IPS-18c (cell line): ENCODE measurements around the gene ZNF438.

ENCODE experiments used
- H3K4me3 ChIP-seq: 2 replicates; pipeline ENCODE4 v1.7.0; 2013; ENCODE audit warnings: low read depth, mild to moderate bottlenecking, low read length, moderate library complexity; ENCODE audit not compliant: insufficient read depth
- H3K9me3 ChIP-seq: one replicate; pipeline ENCODE4 v1.6.1; 2013; ENCODE audit warnings: mild to moderate bottlenecking, low read length, moderate library complexity; ENCODE audit not compliant: control insufficient read depth, insufficient read depth

Gene ZNF438

DNA sequence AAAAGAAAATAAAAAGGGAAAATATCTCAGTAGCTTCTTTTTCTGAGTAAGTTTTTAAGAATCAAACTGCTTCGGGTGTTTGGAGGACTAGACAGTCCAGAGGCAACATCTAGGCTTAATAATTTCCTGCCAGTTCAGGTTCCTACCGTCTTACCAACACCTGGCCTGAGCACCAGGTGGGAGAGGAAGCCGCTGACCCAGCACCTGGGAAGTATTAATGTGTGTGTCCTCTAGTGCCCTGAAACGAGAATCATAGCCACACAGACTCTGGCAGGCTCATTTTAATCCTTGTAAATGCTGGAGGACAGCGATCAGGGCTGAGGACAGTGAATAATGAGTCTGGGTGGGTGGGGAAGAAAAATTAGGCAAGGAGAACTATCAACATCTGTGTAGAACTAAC, 137.4 kb downstream of the ZNF438 start:
- Histone ChIP-seq H3K4me3 (no peak overlapping the region), H3K9me3 (no peaks in the 10 kb centered on the region)

DNA sequence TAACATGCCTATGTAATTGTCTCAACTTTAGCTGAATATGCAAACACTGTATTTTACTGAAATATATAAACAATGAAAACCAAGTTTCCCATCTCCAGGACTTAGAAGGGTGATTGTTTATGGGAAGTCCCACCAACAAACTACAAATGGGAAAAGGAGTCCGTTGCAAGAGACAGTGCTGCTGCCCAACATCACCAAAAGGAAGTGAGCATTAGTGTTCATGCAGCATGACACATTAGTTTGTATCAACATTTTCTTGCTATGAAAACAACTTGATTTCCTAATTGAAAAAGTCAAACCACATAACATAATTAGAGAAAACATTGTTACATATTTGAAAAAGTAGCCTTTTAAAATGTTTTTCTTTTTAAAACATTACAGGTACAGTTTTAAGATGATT, 138.5 kb downstream of the ZNF438 start:
- Histone ChIP-seq H3K9me3 (no peaks in the 10 kb centered on the region), H3K4me3 (no peak overlapping the region)

DNA sequence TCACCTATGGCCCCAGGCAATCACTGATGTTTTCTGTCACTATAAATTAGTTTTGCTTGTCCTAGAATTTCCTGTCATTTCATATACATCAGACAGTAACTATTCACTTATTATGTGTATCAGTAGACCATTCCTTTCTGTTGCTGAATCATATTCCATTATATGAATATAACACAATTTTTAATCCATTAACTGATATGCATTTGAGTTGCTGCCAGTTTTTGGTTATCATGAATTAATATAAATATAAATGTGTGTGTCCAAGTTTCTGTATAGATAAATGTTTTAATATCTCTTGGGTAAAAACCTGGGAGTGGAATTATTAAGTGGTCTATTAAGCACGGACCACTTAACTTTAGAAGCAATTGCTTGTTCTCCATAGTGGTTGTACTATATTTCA, 143.8 kb downstream of the ZNF438 start:
- no peaks in the 10 kb centered on the region for H3K9me3 ChIP-seq
- no peak overlapping the region for H3K4me3 ChIP-seq

DNA sequence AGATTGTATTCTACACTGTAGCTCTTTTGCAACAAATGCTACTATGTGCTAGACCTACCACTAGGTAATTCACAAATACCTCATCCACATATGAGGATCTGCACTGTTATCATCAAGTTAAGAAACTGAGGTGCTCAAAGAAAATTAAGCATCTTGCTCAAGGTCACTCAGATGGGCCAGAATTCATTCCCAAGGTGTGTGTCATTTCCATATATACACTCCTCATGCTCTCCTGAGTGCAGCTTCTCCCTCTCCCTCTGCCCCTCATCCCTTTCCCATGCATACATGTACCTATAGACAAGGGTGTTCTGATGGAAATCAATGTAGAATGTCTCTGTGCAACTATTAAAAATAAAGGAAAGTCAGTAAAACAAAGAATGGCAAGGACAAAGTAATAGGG, 146.2 kb downstream of the ZNF438 start:
- Histone ChIP-seq H3K4me3 (no peak overlapping the region), H3K9me3 (no peaks in the 10 kb centered on the region)

DNA sequence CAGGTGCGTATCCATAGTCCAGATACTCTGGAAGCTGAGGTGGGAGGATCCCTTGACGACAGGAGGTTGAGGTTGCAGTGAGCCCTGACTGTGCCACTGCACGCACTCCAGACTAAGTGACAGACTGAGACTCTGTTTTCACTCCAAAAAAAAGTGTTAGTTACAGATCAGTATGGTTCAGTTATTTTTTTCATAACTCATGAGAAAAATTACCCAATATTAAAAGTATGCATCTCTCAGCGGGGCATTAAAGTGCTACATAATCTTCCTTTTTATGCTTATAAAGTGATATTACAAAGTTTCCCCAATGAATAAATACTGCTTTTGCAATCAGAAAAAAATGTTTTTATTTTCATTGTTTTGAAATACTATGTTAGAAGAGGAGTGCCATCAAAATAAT, 147.9 kb downstream of the ZNF438 start:
- Histone ChIP-seq H3K9me3 (no peaks in the 10 kb centered on the region), H3K4me3 (no peak overlapping the region)

DNA sequence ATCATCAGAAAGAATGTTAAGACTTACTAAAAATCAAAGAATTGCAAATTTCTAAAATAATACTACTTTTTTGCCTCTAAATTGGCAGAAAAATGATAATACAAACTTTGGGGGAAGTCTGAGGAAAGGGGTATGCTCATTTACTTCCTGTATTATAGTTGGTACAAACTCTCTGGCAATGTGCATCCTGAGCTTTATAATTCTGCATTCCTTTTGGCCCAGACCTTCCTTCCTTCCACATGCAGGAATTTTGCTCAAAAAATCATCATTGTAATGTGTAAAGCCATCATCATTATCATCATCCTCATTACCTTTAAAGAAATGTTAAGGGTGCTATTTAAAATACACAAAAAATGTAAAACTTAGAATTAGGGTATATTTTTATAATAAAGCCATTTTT, 148.5 kb downstream of the ZNF438 start:
- no peaks in the 10 kb centered on the region for H3K9me3 ChIP-seq
- no peak overlapping the region for H3K4me3 ChIP-seq

DNA sequence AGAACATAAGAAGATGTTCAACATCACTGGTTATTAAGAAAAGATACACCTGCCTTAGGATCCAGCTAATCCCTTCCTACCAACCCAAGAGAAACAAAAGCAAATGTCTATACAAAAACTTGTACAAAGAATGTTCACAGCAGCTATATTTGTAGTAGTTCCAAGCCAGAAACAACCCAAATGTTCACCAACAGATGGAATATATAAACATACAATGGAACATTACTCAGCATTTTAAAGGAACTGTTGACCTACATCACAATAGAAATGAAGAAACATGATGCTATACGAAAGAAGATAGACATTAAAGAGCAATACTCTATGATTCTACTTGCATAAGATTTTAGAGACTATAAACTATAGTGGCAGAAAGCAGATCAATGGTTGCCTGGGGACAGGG, 149.4 kb downstream of the ZNF438 start:
- Histone ChIP-seq H3K9me3 (no peaks in the 10 kb centered on the region), H3K4me3 (no peak overlapping the region)

DNA sequence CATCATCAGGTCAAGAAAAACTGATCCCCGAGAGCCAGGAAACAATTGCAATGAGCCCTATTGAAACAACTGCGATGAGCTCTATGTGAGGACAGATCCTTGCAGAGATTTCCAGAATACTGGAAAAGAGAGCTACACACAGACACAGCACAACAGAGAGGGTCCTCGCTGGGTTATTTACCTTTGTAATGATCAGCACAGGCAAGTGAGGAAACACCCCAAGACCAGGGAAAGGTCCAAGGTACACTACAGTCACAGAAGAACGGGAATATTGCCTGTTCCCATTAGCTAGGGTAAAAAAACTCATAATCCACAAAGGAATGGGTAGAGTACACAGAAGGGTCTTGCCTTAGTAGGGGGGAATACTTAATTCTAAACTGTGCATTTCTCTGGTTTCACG, 152.7 kb downstream of the ZNF438 start:
- no peak overlapping the region for H3K4me3 ChIP-seq
- no peaks in the 10 kb centered on the region for H3K9me3 ChIP-seq

DNA sequence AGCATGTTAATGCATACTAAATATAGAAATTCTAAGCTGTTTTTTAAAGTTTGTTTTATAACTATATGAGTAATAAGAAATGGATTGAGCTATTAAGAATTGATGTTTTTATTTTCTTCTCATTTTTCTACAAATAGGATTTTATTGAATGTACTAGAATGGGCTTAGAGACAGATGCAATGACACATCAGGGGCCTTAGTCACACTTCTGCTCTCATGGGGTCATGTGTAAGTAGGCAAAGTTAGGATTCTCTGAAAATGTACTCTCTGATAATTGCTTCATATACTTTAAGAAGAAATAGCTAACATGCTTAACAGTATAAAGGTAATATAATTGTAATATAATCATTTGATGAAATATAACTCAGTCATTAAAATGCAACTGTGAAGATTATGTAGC, 154.6 kb downstream of the ZNF438 start:
- Histone ChIP-seq H3K4me3 (no peak overlapping the region), H3K9me3 (no peaks in the 10 kb centered on the region)

DNA sequence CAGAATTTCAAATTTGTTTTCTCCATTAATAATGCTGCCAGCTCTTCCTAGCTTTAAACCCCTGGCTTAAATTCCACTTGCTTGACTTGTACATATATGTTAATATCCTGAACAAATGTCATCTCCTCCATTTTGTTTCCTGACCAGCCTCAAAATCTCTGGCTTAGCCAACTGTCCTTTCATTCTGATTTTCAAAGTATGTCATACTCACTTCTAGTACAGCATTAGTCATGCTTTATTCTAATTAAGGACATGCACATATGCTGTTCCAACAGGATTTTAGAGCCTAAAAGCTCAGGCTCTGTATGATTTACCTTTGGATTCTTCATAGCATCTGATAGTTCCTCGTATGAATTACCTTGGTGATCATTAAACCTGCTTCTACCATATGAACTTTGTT, 158.3 kb downstream of the ZNF438 start:
- no peak overlapping the region for H3K4me3 ChIP-seq
- no peaks in the 10 kb centered on the region for H3K9me3 ChIP-seq

DNA sequence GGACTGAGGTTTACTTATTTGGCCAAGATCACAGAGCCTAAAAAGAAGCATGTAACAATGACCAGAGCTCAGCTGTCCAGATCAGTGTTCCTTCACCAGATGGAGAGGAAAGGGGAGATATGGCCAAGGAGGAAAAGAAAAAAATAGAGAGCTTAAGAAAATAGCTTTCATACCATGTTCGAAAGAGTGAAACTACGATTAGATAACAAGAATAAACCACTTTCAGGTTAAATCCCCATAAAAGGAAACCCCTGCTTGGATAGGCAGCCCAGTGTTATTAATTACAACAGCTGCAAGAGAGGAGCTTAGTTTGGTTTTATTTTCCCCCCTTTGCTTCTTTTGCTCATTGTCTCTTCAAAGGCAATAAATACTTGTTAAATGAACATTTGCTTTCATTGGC, 160.8 kb downstream of the ZNF438 start:
- H3K9me3 ChIP-seq: no peaks in the 10 kb centered on the region
- no peak overlapping the region for H3K4me3 ChIP-seq

DNA sequence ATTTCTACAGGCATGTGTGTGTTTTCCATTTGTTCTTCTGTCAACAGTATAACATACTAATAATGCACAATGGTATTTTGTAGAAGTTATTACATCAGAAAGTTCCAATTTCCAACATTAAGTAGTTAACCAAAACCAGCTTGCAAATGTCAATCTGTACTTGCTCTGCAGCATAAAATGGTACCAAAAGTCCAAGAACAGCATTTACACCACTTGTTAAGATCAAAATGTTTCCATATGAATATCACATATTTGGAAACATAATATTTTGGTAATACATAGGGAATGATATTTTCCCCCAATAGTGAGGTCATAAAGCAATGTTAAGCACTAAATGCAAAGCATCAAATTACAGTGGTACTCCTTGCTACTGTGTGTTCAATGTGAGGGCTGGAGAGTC, 162.1 kb downstream of the ZNF438 start:
- no peaks in the 10 kb centered on the region for H3K9me3 ChIP-seq
- H3K4me3 ChIP-seq: no peak overlapping the region

DNA sequence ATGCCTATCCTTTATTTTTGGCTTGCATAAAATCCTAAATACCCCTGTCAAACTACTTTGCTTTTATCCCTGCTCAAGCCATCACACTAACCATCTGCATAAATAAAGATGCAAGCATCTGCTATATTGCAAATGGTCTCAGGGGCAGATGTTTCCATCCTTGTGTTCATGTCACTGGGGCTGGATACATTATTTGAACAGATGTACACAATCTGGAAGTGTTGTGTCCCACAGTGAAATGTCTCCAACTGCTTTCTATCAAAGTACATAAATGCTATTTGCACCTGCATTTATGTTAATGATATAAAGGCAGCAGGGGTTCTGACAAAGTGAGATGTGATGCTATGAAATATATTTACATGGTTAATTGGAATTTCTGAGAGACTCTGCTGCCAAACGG, 163.1 kb downstream of the ZNF438 start:
- no peaks in the 10 kb centered on the region for H3K9me3 ChIP-seq
- H3K4me3 ChIP-seq: no peak overlapping the region

DNA sequence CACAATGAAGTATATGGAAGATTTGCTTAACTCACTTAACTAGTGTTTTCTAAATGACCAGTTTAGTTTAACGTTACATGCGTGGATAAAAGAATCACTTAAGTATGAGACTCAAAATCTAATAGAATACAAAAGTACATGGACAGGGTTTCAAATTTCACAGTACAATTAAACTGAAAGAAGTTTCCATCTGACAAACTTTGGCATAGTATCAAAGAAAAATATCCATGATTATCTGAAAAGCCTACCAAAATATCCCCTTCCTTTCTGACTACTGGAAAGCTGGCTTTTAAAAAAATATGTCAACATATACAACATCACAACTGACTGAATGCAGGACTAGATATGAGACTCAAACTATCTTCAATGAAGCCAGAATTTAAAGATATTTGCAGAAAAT, 164.8 kb downstream of the ZNF438 start:
- Histone ChIP-seq H3K9me3 (no peaks in the 10 kb centered on the region), H3K4me3 (no peak overlapping the region)

DNA sequence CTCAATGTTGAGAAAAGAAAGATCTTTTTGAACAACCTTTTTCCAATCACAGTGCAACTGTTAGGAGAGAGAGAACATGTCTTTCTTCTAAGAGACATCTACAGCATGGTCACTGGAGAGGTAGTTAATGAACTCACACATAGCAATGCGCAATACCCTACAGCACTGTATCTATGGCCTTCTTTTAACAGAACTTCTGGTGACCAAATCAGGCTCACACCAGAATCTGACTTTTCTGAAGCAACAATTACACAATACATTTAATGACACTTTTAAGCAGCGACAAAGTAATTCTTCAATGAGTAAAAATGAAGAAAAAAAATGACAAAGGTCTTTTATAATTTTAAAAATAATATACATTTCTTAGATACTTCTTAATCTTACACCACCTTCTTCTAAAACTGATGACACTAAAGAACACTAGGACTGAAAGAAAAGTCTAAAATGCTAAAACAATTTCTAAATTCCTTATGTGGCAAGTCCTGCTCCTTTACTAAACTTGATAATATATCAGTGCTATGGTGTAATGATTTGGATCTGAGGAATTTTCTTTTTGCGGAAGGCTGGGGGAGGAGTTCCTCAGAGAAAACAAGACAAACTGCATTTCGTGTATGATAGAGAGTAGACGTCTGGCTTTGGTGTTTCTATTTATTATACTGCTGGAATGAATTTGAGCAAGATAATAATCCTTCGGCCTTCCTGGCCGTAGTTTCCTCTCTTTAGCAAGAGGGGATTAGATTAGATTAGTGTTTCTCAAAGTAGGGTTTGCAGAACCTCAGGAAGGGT, 166.3 kb downstream of the ZNF438 start:
- H3K4me3 ChIP-seq: no peak overlapping the region
- H3K9me3 ChIP-seq: no peaks in the 10 kb centered on the region

DNA sequence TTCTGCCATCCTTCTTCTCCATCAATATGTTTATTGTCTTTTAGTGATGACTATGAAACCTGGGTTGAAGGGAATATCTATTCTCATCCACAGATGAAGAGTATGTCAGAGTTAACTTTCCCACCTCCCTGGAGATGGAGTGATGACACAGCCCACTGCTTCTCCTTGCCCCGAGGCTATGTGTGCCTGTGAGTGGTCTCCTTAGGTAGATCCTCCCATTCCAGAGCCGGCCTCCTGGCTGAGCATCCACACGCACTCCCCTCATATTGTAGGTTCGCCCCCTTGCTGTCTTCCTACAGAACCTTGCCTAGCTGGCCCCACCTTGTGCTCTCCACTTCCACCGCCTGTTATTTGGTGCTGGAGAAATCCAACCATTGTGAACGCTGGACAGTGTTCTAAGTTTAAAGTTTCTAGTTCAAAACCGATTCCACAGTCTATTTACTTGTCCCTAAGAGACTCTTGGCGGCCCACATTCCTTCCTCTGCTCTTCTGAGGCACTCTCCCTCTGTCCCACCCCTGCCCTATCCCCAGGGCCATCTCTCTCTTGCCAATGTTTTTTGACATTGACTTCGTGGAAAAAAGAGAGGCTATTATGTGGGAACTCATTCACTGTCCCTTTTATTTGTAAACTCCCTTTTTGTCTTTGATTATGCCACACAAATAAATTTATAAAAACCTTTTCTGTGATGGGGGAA, 168.0 kb downstream of the ZNF438 start:
- Histone ChIP-seq H3K4me3 (no peak overlapping the region), H3K9me3 (no peaks in the 10 kb centered on the region)

DNA sequence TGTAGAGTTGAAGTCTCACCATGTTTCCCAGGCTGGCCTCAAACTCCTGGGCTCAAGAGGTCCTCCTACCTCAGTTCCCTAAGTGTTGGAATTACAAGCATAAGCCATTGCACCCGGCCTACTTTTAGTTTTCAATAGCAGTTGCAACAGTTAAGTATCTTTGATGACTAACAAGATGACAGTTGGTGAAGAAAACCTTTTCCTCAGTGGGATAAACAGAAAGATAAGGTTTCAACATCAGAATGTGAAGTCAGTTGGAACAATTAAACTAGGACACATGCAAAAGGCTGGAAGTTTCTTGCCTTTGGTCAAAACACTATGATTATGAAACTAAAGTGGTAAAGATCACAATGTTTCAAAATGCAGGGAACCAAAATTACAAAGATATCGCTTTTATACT, 169.2 kb downstream of the ZNF438 start:
- H3K9me3 ChIP-seq: no peaks in the 10 kb centered on the region
- no peak overlapping the region for H3K4me3 ChIP-seq

DNA sequence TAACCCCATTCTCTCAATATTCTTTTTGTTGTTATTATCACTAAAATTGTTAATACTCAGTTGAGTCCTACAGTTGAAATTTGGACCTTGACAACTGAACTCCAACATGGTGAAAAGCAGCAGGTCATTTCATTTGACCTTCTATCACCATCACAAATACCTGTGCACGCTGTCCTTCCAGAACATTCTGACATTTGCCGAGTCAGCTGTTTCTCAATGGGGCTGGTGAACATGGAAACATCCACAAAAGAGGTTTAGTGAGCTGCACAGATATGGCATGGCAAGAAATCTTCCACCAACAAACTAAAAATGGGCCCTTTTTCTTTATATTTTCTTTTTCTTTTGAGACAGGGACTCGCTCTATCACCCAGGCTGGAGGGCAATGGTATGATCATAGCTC, 169.7 kb downstream of the ZNF438 start:
- Histone ChIP-seq H3K4me3 (no peak overlapping the region), H3K9me3 (no peaks in the 10 kb centered on the region)

DNA sequence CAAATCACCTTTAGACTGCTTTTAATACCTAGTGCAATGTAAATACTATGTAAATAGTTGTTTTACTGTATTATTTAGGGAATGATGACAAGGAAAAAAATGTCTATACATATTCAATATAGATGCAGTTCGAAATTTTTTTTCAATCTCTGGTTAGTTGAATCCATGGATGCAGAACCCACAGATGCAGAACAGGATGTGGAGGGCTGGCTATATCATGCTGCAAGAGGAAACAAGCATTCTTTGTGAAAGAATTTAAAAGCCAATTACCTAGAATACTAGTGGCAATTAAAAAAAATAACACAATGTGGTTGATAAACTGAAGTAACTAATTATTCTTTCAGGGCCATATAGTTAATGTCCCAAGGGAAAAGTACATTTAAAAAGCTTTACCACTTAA, 170.4 kb downstream of the ZNF438 start:
- H3K4me3 ChIP-seq: no peak overlapping the region

More for the DNA sequence above, 170.4 kb downstream of the ZNF438 start:
- H3K9me3 ChIP-seq: no peaks in the 10 kb centered on the region
